Fibroblast of pulmonary artery (primary cell): ENCODE measurements around the gene OXGR1.

Experiments used
- DNase-seq: peaks from one replicate; pipeline ENCODE4 v3.0.0-alpha.2; 2010; ENCODE audit warnings: low read depth
- H3K4me3 ChIP-seq: replicated peaks from 2 replicates; pipeline ENCODE4 v1.5.1; 2011; ENCODE audit warnings: low read depth, mild to moderate bottlenecking, control low read depth, low read length, moderate library complexity
- TF ChIP-seq, protein P1 (sequence below): IDR thresholded peaks from 2 replicates; pipeline ENCODE4 v1.5.1; 2011; ENCODE audit warnings: mild to moderate bottlenecking, control low read depth, low read length, inconsistent platforms; ENCODE audit errors: missing control alignments

Gene OXGR1

DNA sequence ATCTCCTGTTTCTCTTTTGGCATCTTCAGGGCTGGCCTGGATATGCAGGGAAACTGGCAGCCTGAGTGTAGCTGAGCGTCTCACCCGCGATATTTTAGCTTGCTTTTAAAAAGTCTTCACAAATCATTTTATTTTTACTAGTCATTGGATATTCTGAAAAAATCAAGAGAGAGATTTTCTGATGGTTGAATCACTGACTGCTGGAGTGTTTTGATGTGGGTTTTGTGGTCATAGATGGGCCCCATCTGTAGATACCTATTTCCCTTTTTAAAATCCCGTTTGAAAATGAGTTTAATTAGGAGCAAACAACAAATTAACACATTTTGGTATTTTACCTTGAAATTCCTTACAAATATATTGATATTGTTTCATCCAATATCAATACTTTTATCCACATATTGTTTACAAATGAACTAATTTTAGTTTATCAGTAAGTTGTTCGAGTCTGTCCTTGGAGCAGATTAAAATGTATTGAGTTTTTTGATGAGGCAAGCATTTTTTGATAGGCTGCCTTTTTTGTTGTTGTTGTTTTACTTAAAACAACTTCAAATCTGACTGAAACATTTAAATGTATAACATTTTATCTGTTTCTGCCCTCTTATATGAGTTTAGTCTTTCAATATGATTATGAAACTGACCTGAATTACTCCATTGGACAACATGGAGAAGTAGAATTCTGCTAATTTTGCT is 21.5 kb upstream of the OXGR1 start:
- H3K4me3 ChIP-seq, result no peak overlapping the region

DNA sequence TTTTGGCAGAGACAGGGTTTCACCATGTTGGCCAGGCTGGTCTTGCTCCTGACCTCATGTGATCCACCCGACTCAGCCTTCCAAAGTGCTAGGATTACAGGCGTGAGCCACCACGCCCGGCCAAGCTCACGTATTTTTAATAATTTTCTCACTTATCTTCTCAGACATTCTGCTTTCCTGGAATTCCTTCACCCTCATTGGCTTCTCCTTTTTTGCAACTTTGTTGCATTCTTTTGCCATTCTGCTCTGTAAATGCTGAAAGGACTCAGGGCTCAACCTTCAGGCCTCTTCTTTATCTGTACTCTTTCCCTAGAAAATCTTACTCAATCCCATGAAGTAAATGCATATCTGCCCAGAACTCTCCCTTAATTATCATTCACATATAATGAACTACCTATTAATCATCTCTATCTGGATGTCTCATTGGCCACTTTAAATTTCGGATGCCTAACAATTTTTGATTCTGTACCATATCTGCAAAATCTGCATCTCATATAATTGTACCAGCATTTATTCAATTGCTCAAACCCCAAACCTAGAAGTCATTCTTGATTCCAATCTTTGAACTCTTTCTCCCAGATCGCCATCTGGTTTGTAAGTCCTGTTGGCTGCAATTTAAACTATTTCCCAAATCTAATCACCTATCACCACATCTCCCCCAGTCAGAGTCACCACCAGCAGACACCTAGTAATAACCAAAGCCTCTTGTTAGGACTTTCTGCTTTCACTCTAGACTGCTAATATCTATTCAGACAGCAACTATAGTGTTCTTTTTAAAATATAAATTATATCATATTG is 18.2 kb upstream of the OXGR1 start:
- no peak overlapping the region for H3K4me3 ChIP-seq
- no peak for DNase-seq
- TF ChIP-seq, protein P1, sequence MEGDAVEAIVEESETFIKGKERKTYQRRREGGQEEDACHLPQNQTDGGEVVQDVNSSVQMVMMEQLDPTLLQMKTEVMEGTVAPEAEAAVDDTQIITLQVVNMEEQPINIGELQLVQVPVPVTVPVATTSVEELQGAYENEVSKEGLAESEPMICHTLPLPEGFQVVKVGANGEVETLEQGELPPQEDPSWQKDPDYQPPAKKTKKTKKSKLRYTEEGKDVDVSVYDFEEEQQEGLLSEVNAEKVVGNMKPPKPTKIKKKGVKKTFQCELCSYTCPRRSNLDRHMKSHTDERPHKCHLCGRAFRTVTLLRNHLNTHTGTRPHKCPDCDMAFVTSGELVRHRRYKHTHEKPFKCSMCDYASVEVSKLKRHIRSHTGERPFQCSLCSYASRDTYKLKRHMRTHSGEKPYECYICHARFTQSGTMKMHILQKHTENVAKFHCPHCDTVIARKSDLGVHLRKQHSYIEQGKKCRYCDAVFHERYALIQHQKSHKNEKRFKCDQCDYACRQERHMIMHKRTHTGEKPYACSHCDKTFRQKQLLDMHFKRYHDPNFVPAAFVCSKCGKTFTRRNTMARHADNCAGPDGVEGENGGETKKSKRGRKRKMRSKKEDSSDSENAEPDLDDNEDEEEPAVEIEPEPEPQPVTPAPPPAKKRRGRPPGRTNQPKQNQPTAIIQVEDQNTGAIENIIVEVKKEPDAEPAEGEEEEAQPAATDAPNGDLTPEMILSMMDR, result no peak

More for the DNA sequence above, 21.5 kb upstream of the OXGR1 start:
- no peak for DNase-seq
- TF ChIP-seq, protein P1, result no peak

DNA sequence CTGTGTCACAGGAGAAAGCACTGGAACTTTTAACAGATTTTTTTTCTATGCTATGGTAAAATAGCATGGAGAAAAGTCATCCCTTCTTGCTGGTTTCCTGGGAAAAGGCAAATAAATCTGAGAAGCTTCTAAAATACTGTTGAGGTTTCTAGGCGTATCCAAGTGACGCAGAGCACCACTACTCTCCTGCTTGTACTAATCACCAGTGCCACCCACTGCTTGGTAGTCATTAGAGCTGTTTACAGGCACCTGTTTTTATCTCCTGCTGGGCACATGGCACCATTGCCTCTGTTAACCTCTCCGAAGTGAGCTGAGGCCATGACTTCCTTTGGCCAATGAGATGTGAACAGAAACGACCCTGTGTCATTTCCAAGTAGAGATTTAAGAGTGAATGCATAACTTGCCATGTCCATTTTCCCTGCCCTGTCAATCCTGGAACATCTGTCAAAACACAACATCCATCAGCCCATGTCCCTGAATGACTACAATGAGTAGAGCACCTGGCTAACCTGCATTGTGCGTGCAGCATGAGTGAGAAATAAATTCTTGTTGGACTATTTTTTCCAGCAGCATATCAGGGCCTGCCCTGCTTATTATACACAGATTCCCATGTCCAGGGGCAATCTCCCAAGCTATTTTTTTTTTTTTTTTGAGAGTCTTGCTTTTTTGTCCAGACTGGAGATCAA is 17.3 kb upstream of the OXGR1 start:
- TF ChIP-seq, protein P1, result no peak
- no peak for DNase-seq
- H3K4me3 ChIP-seq, result no peak overlapping the region

DNA sequence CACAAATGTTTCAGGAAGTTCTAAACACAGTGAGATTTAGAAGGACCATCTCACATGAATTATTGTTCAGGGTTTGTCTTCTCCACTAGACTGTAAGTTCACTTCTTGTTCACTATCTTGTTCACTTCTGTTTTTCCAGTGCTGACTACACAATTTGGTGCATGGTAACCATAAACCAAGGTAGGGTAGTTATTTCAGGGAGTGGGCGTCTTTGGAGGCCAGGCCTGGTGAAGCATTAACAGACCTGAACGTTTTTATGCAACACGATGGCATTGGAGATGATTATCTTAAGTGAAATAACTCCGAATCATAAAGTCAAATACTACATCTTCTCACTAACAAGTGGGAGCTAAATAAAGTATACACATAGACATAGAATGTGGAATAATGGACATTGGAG is 14.4 kb upstream of the OXGR1 start:
- TF ChIP-seq, protein P1, result no peak
- no peak for DNase-seq
- H3K4me3 ChIP-seq, result no peak overlapping the region

DNA sequence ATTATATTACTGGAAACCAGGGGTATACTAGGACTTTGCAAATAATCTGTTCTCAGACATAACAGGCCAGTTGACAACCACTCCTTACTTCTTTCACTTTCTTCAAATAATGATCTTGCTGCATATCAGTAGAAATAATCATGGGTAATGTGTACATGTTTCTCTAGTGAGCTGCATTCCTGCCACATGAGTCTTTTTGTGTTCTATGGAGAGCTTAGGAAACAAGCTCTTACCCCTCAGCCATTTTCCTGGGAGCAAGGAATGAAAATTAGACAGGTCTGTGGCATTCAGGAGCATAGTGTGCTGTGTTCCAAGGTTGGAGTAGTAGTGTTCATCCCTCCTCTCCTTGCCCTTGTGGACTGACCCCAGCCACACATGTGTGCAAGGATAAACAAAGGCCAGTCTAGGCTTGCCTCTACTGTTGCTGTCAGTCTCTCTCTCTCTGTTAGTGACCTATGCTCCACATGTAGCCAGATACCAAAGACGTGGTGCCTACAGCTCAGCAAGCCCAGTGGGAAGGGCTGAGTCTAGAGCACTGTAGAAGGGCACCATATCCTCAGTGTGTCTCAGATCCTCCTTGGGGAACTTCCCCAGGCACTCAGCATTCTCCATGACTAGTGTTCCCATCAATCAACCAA is 11.5 kb upstream of the OXGR1 start:
- H3K4me3 ChIP-seq, result no peak overlapping the region
- TF ChIP-seq, protein P1, result no peak
- peak; percentile 59 for DNase-seq

DNA sequence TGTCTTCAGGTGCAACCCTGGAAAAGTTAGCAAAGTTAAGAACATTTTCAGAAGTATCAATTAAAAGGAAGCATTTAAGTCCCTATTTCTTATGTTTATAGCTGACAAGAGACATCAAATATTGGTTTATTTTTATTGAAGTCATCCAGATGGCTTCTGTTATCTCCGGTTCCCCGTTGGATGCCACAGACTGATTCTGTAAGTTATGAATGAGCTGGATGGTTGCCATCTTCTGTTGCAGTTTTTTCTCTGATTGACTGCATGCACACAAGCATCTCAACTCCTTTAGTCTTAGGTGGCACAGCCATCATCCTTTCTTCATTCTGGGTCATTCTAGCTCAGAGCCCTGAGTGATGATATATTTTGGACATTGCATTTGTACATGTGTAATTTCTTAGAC is 10.6 kb upstream of the OXGR1 start:
- TF ChIP-seq, protein P1, result no peak
- DNase-seq, result peak; percentile 37

More for the DNA sequence above, 10.6 kb upstream of the OXGR1 start:
- H3K4me3 ChIP-seq, result no peak overlapping the region
